Adrenal gland (tissue), 5 donors: ENCODE measurements around the gene PRKCE.

ENCODE experiments used
- POLR2A ChIP-seq, 2 donors: fragments of 450-650 bp; IDR thresholded peaks; one replicate each; pipeline ENCODE4 v1.6.1; 2017; ENCODE audit warnings: antibody characterized with exemption in 2 of 2, mild to moderate bottlenecking in 2 of 2, moderate library complexity in 1 of 2
- TF ChIP-seq, protein P1 (sequence below), 6 experiments: fragments of 450-650 bp in 4 of 6; fragments of 200-600 bp in 2 of 6; sonication (generic) in 1 of 6; IDR thresholded peaks; 1 replicate in 5 of 6; 2 replicates in 1 of 6; pipeline versions ENCODE4 v1.5.1 to v1.8.0; 2016 to 2021; ENCODE audit warnings: antibody characterized with exemption in 6 of 6, mild to moderate bottlenecking in 2 of 6, moderate library complexity in 1 of 6
- donor health status: DM: no; HTN: no; CAD: no.

DNA sequence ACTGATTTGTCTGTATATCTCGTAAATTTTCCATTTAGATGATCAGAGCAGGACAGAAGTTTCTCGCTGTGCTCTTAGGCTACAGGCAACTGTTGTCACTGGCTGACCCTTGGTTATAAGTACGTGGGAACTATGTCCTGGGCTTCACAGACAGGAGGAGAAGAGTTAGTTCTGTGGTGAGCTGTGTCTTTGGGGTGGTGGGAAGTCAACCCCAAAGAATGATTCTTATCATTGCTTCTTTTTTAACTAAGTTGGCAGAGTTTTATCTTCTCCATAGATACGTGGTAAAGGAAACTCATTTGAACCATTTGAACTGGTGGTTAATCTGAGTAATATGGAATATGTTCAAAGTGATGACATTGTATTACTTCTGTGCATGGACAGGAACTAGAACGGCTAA, 415.1 kb downstream of the PRKCE start:
- TF ChIP-seq, protein P1, sequence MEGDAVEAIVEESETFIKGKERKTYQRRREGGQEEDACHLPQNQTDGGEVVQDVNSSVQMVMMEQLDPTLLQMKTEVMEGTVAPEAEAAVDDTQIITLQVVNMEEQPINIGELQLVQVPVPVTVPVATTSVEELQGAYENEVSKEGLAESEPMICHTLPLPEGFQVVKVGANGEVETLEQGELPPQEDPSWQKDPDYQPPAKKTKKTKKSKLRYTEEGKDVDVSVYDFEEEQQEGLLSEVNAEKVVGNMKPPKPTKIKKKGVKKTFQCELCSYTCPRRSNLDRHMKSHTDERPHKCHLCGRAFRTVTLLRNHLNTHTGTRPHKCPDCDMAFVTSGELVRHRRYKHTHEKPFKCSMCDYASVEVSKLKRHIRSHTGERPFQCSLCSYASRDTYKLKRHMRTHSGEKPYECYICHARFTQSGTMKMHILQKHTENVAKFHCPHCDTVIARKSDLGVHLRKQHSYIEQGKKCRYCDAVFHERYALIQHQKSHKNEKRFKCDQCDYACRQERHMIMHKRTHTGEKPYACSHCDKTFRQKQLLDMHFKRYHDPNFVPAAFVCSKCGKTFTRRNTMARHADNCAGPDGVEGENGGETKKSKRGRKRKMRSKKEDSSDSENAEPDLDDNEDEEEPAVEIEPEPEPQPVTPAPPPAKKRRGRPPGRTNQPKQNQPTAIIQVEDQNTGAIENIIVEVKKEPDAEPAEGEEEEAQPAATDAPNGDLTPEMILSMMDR (IDR thresholded peaks at IDR 0.05) = no peak
- TF ChIP-seq POLR2A (IDR thresholded peaks at IDR 0.05) = no peak
